GM18951 (cell line): ENCODE measurements around the gene ARGLU1.

Experiments used
- POLR2A ChIP-seq: IDR thresholded peaks from 4 replicates; pipeline ENCODE4 v1.6.1; 2011; ENCODE audit warnings: mild to moderate bottlenecking; ENCODE audit not compliant: insufficient read length, insufficient read depth; ENCODE audit errors: extremely low read depth
- in situ Hi-C: fragments of 300-500 bp; cut with MboI; formaldehyde crosslinking; loops from one replicate; pipeline ENCODE4 v1.12.0; 2022; ENCODE audit warnings: low sequenced_read_pairs, mixed read lengths, inconsistent platforms; ENCODE audit not compliant: unreplicated experiment

The ARGLU1 gene

GRCh38 chr13:106597186-106597585 lies 29.2 kb upstream of the ARGLU1 start:
- in situ Hi-C loops = no loop called here
- no peak for TF ChIP-seq POLR2A

GRCh38 chr13:106596275-106596937 lies 28.5 kb upstream of the ARGLU1 start:
- in situ Hi-C loops = no loop called here
- TF ChIP-seq POLR2A = no peak

DNA sequence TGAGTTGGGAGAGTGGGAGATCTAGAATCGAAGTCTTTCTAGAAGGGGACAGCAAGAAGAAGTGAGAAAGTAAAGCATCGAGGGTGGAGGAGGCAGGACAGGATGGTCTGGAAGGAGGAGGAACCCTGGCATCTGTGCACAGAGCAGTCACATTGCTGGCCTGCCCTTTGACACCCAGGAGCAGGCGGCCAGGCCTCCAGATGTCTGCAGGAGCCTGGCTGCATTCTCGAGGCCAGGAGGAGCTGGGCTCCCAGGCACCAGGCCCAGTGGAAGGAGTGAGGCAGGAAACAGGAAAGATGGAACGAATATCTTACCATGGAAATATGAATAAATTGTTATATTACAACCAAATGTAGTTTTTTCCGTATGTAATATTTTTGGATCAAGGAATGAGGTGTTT lies 27.7 kb upstream of the ARGLU1 start:
- TF ChIP-seq POLR2A = no peak
- in situ Hi-C loops = no loop called here

- no peak for TF ChIP-seq POLR2A
- in situ Hi-C loops = no loop called here
These were observed 27.0 kb upstream of the ARGLU1 start for GRCh38 chr13:106594980-106595379.

GRCh38 chr13:106593132-106593531 lies 25.2 kb upstream of the ARGLU1 start:
- no peak for TF ChIP-seq POLR2A
- in situ Hi-C loops = no loop called here

DNA sequence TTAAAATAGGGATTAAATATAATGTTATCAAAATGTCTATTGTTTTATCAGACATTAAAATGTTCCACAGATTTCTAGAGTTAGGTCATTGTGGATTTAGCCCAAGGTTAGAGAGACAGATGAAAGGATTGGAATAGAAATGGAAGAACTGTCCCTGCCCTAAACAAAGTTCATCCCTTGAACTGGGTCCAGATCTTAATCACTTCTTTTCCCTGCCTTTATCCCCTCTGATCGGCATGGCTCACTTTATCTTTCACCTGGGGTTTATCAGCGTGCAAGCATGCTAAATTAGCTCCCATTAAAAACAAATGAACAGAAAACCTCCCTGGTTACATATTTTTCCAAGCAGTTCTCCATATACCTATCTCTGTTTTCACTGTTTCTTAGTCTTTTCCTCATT lies 23.4 kb upstream of the ARGLU1 start:
- TF ChIP-seq POLR2A = no peak
- in situ Hi-C loops = no loop called here

- in situ Hi-C loops = no loop called here
These were observed 21.8 kb upstream of the ARGLU1 start for GRCh38 chr13:106589716-106590115.

GRCh38 chr13:106588367-106588766 lies 20.4 kb upstream of the ARGLU1 start:
- in situ Hi-C loops = no loop called here
- no peak for TF ChIP-seq POLR2A

More at GRCh38 chr13:106589716-106590115, 21.8 kb upstream of the ARGLU1 start:
- TF ChIP-seq POLR2A = no peak

DNA sequence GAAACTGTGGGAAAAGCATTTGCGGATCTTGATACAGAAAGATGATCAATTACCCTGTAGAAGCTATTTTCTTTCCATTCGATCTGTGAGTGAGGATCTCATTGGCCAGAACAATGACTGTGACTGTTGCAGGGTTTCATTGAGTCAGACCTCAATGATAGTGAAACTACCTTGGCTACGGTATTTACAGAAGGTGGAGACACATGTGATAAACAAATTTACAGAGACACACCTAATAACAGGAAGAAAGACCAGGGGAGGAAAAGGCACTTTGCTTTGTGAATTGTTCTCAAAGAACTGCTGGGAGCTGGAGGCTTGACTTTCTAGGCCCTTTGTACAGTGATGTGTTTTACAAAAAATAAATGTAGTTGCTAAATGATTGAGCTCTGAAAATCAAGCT lies 19.9 kb upstream of the ARGLU1 start:
- no peak for TF ChIP-seq POLR2A
- in situ Hi-C loops = no loop called here

DNA sequence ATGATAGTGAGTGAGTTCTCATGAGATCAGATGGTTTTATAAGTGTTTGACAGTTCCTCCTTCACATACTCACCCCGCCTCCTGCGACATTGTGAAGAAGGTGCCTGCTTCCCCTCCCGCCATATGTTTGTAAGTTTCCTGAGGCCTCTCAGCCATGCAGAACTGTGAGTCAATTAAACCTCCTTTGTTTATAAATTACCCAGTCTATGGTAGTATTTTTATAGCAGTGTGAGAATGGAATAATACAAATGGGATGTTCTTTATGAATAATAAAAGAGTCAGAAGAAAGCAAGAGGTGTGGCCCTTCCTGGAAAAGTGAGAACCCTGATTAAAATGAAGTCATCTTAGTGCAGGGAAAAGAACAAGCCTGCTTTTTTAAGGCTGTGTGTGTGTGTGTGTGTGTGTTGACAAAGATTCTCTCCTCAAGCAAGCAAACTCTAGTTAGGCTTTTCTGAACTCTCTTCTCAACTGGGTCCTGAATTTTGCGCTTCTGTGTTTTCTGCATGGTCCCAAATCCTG lies 18.8 kb upstream of the ARGLU1 start:
- no peak for TF ChIP-seq POLR2A
- in situ Hi-C loops = no loop called here

DNA sequence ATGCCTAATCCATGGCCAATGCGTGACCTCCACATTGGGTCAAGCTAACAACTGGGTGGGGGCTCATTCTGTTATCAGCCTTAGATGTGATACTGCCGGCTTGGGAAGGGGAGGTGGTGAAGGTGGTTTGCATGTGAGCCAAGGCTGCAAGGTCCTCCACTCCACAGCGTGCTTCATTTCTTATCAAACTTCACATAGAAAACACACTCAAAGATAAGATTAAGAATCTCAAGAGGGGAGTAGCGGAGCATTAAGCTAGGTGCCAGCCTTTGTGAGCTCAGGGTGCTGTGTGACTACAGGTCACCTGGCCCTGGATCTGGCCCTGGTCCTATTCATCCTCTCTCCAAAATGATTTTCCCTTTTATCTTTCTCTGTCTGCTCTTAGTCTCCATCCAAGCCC lies 13.3 kb upstream of the ARGLU1 start:
- no peak for TF ChIP-seq POLR2A
- in situ Hi-C loops = no loop called here

DNA sequence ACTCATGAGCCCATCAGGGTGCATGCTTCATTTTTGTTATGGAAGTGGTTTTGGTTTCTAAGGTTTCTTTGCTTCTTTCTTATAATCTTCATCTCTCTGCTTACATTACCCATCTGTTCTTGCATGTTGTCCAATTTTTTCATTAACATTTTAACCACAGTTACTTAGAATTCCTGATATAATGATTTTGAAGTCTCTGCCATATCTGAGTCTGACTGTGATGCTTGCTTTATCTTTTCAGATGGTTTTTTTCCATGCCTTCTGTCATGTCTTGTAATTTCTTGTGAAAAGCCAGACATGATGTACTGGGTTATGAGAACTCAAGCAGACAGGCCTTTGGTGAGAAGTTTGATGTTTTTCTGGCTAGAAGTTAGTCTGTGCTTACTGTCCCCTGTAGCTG lies 8.0 kb upstream of the ARGLU1 start:
- no peak for TF ChIP-seq POLR2A
- in situ Hi-C loops = no loop called here

DNA sequence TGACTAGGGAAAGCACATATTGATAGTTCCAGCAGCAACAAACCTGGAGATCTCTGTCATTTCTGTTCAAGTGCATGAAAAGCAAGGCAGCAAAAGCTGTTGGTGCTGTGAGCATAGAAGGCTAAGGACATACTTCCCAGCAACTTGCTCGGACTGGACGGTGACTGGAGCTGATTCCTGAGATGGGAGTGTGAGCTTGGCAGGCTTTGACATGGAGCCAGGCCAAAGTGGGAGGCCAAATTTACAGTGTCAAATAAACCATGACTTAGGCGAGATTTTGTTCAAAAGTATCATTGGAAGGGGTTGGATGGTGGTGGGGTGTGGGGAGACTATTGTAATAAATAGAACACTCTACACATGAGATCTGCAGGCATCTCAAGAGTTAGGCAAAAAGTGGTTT lies 5.9 kb upstream of the ARGLU1 start:
- TF ChIP-seq POLR2A = no peak
- in situ Hi-C loops = no loop called here

GRCh38 chr13:106573284-106573846 lies 5.4 kb upstream of the ARGLU1 start:
- TF ChIP-seq POLR2A = no peak
- in situ Hi-C loops = no loop called here
